Epidermal melanocyte (primary cell): ENCODE data around the gene LUZP2.
"Not testable (repeated sequence)": the region's sequence is repeated elsewhere in the genome, so short reads cannot be mapped to it uniquely, and the experiment has no call there.

Experiments used
- DNase-seq: peaks from one replicate; pipeline ENCODE4 v3.0.0; 2011; ENCODE audit warnings: low spot score; ENCODE audit not compliant: insufficient read length

Gene LUZP2

GRCh38 chr11:24891845-24892492 is 395.1 kb downstream of the LUZP2 start:
- not testable (repeated sequence) for DNase-seq

GRCh38 chr11:24896118-24896835 is 399.4 kb downstream of the LUZP2 start:
- DNase-seq: no peak

GRCh38 chr11:24900514-24900913 is 403.7 kb downstream of the LUZP2 start:
- DNase-seq: no peak

- DNase-seq: no peak
Observed at GRCh38 chr11:24900960-24901549, 404.2 kb downstream of the LUZP2 start.

- no peak for DNase-seq
Observed at GRCh38 chr11:24903555-24903954, 406.7 kb downstream of the LUZP2 start.

GRCh38 chr11:24925091-24925490 is 428.2 kb downstream of the LUZP2 start:
- no peak for DNase-seq

- no peak for DNase-seq
Observed at GRCh38 chr11:24932110-24933000, 435.5 kb downstream of the LUZP2 start.

GRCh38 chr11:24934733-24935439 is 438.0 kb downstream of the LUZP2 start:
- DNase-seq: no peak

DNA sequence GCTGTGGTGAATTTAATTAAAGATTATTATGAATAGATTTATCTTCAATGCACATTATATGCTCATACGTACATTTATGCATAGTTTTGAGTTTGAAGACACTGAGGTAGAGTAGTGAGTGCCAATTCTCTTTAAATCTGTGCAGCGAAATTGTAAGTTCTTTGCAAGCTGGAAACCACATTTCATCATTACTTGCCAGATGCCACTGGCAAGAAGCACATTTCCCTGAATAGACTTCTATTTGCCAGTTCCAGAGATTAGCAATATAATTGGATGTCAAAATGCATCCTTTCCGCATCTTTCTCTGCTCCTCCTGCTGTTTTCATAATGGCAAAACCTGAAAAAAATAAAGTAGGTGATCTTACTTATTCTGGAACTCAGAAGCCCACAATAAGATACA is 448.0 kb downstream of the LUZP2 start:
- no peak for DNase-seq

DNA sequence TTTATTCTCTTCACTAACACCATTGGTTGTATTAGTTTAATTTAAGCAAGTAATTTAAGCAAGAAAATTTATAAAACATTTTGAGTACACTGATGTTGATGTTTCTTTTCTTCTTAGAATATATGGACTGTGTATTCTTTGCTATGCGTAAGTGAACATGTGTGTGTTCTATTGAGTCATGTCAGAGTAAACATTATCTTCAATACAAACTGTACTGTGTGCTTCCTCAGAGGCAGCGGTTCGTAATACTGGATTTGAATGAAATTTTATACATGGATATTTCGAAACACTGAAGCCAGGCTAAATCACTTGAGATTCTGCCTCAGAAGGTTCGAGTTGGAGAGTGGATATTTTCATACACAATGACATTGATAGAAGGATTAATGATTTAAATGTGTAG is 452.6 kb downstream of the LUZP2 start:
- DNase-seq: no peak

DNA sequence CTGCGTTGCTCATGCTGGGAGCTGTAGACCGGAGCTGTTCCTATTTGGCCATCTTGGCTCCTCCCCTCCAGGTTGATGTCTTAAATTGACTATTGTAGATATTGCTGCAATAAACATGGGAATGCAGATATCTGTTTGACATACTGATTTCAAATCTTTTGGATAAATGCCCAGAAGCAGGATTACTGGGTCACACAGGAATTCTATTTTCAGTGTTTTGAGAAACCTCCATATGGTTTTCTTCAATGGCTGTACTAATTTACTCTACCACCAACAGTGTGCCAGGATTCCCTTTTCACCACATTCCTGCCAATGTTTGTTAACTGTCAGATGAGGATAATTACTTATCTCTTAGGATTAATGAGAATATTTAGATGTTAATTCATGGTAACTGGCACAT is 467.0 kb downstream of the LUZP2 start:
- DNase-seq: no peak

GRCh38 chr11:24965748-24966147 is 468.9 kb downstream of the LUZP2 start:
- DNase-seq: no peak

DNA sequence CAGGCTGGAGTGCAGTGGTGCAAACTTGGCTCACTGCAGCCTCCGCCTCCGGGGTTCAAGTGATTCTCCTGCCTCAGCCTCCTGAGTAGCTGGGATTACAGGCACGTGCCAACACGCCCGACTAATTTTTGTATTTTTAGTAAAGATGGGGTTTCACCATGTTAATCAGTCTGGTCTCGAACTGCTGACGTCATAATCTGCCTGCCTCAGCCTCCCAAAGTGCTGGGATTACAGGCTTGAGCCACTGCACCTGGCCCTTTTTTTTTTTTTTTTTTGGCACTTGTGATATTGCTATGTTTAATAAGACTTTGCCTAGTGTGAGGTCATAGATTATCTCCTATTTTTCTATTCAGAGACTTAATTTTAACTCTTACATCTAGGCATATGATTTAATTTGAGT is 497.1 kb downstream of the LUZP2 start:
- not testable (repeated sequence) for DNase-seq

DNA sequence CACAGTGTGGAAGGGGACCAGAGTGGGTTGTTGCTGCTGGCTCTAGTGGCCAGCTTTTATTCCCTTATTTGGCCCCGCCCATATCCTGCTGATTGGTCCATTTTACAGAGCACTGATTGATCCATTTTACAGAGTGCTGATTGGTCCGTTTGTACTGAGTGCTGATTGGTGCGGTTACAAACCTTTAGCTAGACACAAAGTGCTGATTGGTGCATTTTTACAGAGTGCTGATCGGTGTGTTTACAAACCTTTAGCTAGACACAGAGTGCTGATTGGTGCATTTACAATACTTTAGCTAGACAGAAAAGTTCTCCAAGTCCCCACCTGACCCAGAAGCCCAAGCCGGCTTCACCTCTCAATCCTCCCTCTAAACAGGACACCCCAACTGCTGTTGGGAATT is 503.1 kb downstream of the LUZP2 start:
- DNase-seq: not testable (repeated sequence)

GRCh38 chr11:25037431-25037830 is 540.6 kb downstream of the LUZP2 start:
- no peak for DNase-seq

DNA sequence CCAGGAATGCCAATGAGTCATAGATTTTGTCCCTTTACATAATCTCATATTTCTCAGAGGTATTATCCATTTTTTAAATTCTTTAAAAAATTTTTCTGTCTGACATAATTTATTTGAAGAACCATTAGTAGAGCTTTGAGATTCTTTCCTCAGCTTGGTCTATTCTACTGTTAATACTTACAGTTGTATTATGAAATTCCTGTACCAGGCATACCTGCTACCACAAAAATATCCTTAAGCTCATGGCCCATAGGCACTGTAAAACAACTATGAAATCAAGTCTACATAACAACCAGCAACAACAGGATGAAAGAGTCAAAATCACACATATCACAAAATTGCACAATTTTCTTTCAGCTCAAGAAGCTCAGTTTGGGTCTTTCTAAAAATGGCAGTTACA is 541.3 kb downstream of the LUZP2 start:
- no peak for DNase-seq

GRCh38 chr11:25039165-25039564 is 542.3 kb downstream of the LUZP2 start:
- no peak for DNase-seq

- DNase-seq: no peak
Observed at GRCh38 chr11:25048632-25049031, 551.8 kb downstream of the LUZP2 start.

GRCh38 chr11:25052844-25053243 is 556.0 kb downstream of the LUZP2 start:
- DNase-seq: no peak

DNA sequence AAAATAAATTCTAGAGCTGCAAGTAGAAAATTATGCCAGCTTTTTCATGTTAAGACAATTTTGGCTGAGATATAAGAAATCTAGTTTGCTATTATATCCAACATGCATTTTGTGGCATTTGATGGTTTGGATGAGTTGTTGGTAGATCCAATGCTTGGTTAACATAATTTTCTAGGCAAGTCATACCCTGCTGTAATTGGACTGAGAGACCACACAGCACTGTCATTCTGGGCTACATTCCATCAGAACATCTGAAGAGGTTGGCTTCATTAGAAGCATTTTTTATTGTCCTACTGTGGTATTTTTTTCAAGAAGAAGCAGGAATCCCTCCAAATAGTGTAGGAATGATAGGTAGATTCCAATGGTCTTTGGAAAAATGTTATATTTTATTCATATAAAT is 561.0 kb downstream of the LUZP2 start:
- no peak for DNase-seq

DNA sequence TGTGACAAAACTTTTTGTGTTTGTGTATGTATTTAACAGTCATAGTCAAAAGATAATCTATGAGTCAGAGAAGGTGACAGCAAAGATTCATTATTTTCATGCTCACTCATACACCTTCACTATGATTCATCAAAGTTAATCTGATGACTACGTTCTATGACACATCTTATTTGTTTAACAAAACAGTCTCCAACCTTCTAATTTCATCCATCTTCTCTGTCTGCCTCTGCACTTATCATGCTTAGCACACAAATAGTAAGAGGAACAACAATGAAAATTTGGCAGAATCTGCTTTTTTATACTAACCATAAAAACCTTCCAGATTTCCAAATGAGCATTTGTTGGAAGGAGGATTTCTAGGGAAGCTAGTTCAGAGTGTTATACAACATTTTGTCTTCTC is 568.9 kb downstream of the LUZP2 start:
- no peak for DNase-seq
